WERI-Rb-1 (cell line): ENCODE results near the gene PBX1.

Experiments used
- DNase-seq: peaks from one replicate; pipeline ENCODE4 v3.0.0-alpha.2; 2020
- H3K27ac ChIP-seq: fragments of 250-450 bp; sonication (Bioruptor Pico); 2 replicates; pipeline ENCODE4 v1.5.1; 2020; ENCODE audit warnings: mild to moderate bottlenecking, moderate library complexity
- H3K27me3 ChIP-seq: fragments of 250-450 bp; sonication (Bioruptor Pico); 2 replicates; pipeline ENCODE4 v1.5.1; 2021; ENCODE audit warnings: mild to moderate bottlenecking, low read depth, moderate library complexity; ENCODE audit not compliant: insufficient read depth, severe bottlenecking
- H3K36me3 ChIP-seq: fragments of 250-450 bp; sonication (Bioruptor Pico); 2 replicates; pipeline ENCODE4 v1.5.1; 2020; ENCODE audit warnings: mild to moderate bottlenecking, moderate library complexity
- H3K4me3 ChIP-seq: 2 replicates; pipeline ENCODE4 v1.5.1; 2011; ENCODE audit warnings: low read depth, mild to moderate bottlenecking, control low read depth, low read length
- H3K9me3 ChIP-seq: fragments of 250-450 bp; sonication (Bioruptor Pico); 2 replicates; pipeline ENCODE4 v1.5.1; 2021; ENCODE audit warnings: mild to moderate bottlenecking, moderate library complexity; ENCODE audit not compliant: severe bottlenecking
- CTCF ChIP-seq: IDR thresholded peaks from 2 replicates; pipeline ENCODE4 v1.5.1; 2011; ENCODE audit warnings: low read depth, mild to moderate bottlenecking, control low read depth, inconsistent platforms, low read length

The PBX1 gene

GRCh38 chr1:164596172-164596571 lies 37.2 kb downstream of the PBX1 start:
- Histone ChIP-seq H3K27ac (no peak overlapping the region), H3K9me3 (no peaks in the 10 kb centered on the region), H3K4me3 (no peak overlapping the region), H3K27me3 (no peaks in the 10 kb centered on the region), H3K36me3 (no peaks in the 10 kb centered on the region)
- no peak for DNase-seq
- no peak for TF ChIP-seq CTCF

- no peaks in the 10 kb centered on the region for H3K27me3 ChIP-seq
- H3K4me3 ChIP-seq: no peak overlapping the region
- H3K27ac ChIP-seq: no peak overlapping the region
- no peak for TF ChIP-seq CTCF
- no peaks in the 10 kb centered on the region for H3K9me3 ChIP-seq
- H3K36me3 ChIP-seq: no peaks in the 10 kb centered on the region
- no peak for DNase-seq
Observed at GRCh38 chr1:164598719-164599118, 39.7 kb downstream of the PBX1 start.

GRCh38 chr1:164599272-164599671 lies 40.3 kb downstream of the PBX1 start:
- Histone ChIP-seq H3K36me3 (no peaks in the 10 kb centered on the region; the same call in 1 of the 2 replicates), H3K9me3 (no peaks in the 10 kb centered on the region), H3K27me3 (no peaks in the 10 kb centered on the region), H3K27ac (no peak overlapping the region), H3K4me3 (no peak overlapping the region)
- no peak for DNase-seq
- no peak for TF ChIP-seq CTCF

- TF ChIP-seq CTCF: no peak
- no peaks in the 10 kb centered on the region for H3K9me3 ChIP-seq
- peak overlapping the region; percentile 21 for H3K4me3 ChIP-seq
- peak overlapping the region; percentile 23 for H3K27ac ChIP-seq
- H3K27me3 ChIP-seq: no peaks in the 10 kb centered on the region
- H3K36me3 ChIP-seq: no peaks in the 10 kb centered on the region; the same call in 1 of the 2 replicates
- DNase-seq: peak; percentile 68
Observed at GRCh38 chr1:164601399-164602100, 42.6 kb downstream of the PBX1 start.

GRCh38 chr1:164602101-164602422 lies 43.1 kb downstream of the PBX1 start:
- DNase-seq: peak; percentile 38
- no peak for TF ChIP-seq CTCF
- Histone ChIP-seq H3K9me3 (no peaks in the 10 kb centered on the region), H3K27me3 (no peaks in the 10 kb centered on the region), H3K27ac (peak overlapping the region; percentile 23), H3K4me3 (peak overlapping the region; percentile 21), H3K36me3 (no peaks in the 10 kb centered on the region; the same call in 1 of the 2 replicates)
